Endodermal cell (in vitro differentiated cells): ENCODE data around the gene HNRNPH3. TPM values are rescaled to one million over a fixed set of nuclear protein-coding genes. Genes with fewer than 3 reads are reported as not detected.

Experiments
- DNase-seq: peaks from one replicate; pipeline ENCODE4 v3.0.0-alpha.2; 2017
- H3K27ac ChIP-seq: 2 replicates; pipeline ENCODE4 v1.5.1; 2013; ENCODE audit warnings: mild to moderate bottlenecking, low read depth, low read length, moderate library complexity
- H3K27me3 ChIP-seq: 2 replicates; pipeline ENCODE4 v1.6.1; 2013; ENCODE audit warnings: mild to moderate bottlenecking, low read length, moderate library complexity; ENCODE audit not compliant: insufficient read depth, control insufficient read depth, poor library complexity, severe bottlenecking
- H3K36me3 ChIP-seq: 2 replicates; pipeline ENCODE4 v1.7.0; 2013; ENCODE audit warnings: mild to moderate bottlenecking, low read length, moderate library complexity; ENCODE audit not compliant: control insufficient read depth, insufficient read depth
- H3K4me1 ChIP-seq: one replicate; pipeline ENCODE4 v1.7.0; 2013; ENCODE audit warnings: low read length; ENCODE audit not compliant: control insufficient read depth, insufficient read depth
- H3K4me3 ChIP-seq: 2 replicates; pipeline ENCODE4 v1.5.1; 2013; ENCODE audit warnings: mild to moderate bottlenecking, low read length, moderate library complexity
- H3K9ac ChIP-seq: 2 replicates; pipeline ENCODE4 v1.6.1; 2013; ENCODE audit warnings: mild to moderate bottlenecking, low read length, moderate library complexity; ENCODE audit not compliant: poor library complexity, severe bottlenecking; ENCODE audit errors: extremely low read depth
- H3K9me3 ChIP-seq: 2 replicates; pipeline ENCODE4 v1.6.1; 2013; ENCODE audit warnings: mild to moderate bottlenecking, low read length, moderate library complexity; ENCODE audit not compliant: control insufficient read depth
- H3K27ac Mint-ChIP-seq: 2 replicates; pipeline ENCODE4 v1.8.0; 2020; ENCODE audit warnings: mixed read lengths
- H3K27me3 Mint-ChIP-seq: 2 replicates; pipeline ENCODE4 v1.8.0; 2021; ENCODE audit warnings: mild to moderate bottlenecking, mixed read lengths; ENCODE audit not compliant: insufficient read depth
- H3K36me3 Mint-ChIP-seq: 2 replicates; pipeline ENCODE4 v1.8.0; 2020; ENCODE audit warnings: low read depth, mixed read lengths
- H3K4me1 Mint-ChIP-seq: 2 replicates; pipeline ENCODE4 v1.8.0; 2020; ENCODE audit warnings: mixed read lengths
- H3K4me3 Mint-ChIP-seq: 2 replicates; pipeline ENCODE4 v1.8.0; 2020; ENCODE audit warnings: mild to moderate bottlenecking, moderate library complexity, mixed read lengths
- H3K9me3 Mint-ChIP-seq: 2 replicates; pipeline ENCODE4 v1.8.0; 2020; ENCODE audit warnings: mild to moderate bottlenecking, mixed read lengths
- WGBS, 2 experiments: methylation state at CpG; one replicate each; pipeline versions ENCODE4 v1.1.5 to v1.1.7; 2013; ENCODE audit warnings: missing lambda C conversion rate in 2 of 2, mixed read lengths in 1 of 2; ENCODE audit not compliant: insufficient coverage in 1 of 2, insufficient read length in 1 of 2; 5-methylcytosine and 5-hydroxymethylcytosine counted together
- total RNA-seq, 2 donors: library from RNA; stranded (reverse); fragmentation: NEBNext Ultra II Directional in 1 of 2; extraction: Animal tissue kit (Norgen Biotek cat#: 25700) in 1 of 2; gene quantifications; 2 replicates in 1 of 2; 3 replicates in 1 of 2; pipeline ENCODE4 v1.2.1, GENCODE V29; 2021
- TF ChIP-seq, protein P1 (sequence below): fragments of 200-600 bp; sonication (generic); conservative IDR thresholded peaks from 2 replicates; pipeline ENCODE4 v1.5.0; 2021; ENCODE audit warnings: antibody characterized with exemption, mild to moderate bottlenecking

Gene HNRNPH3
- total RNA-seq, 2 donors from 2014 or later: 217 to 228 TPM

DNA sequence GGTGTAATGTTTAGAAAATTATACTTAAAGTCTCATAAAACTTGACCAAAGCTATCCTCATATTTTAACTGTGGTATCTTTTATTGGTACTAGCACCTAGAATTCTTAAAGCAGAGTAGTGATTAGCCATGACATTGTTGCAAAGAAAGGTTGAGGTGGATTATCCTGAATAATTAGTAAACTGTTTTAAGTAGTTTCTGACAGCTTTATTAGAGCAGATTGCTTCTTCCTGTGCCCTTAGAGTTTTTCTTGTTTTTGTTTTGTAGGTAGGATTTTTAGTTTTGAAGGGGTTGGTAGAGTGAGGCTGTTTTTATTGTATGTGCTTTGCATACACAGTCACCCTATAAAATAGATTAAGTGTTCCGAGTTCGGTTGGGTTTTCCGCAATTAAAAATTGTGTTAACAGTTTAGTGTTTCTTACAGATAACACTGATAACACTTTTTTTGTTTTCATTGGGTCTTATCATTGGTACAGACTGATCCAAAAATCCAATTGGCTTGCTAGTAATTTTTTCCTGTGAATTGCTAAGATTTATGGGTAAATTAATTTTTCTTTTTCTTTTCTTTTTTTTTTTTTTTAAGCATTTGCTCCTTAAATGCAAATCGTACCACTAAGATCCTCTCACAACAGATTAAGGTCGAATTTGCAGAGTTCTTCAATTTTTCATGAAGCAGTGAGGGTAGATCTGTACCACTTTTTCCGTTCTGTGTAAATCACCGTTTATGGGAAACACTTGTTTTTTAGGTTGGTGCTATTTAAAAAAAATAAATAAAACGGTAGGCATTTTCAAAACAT is 3.0 kb downstream of the HNRNPH3 start:
- H3K9me3 Mint-ChIP-seq: no peaks in the 10 kb centered on the region
- Histone ChIP-seq H3K9ac (peak overlapping the region; percentile 99), H3K27ac (no peak overlapping the region), H3K27me3 (no peaks in the 10 kb centered on the region), H3K4me3 (peak overlapping the region; percentile 100), H3K4me1 (no peaks in the 10 kb centered on the region), H3K36me3 (peaks cover 59% of the 10 kb centered on the region), H3K9me3 (no peaks in the 10 kb centered on the region)
- TF ChIP-seq, protein P1, sequence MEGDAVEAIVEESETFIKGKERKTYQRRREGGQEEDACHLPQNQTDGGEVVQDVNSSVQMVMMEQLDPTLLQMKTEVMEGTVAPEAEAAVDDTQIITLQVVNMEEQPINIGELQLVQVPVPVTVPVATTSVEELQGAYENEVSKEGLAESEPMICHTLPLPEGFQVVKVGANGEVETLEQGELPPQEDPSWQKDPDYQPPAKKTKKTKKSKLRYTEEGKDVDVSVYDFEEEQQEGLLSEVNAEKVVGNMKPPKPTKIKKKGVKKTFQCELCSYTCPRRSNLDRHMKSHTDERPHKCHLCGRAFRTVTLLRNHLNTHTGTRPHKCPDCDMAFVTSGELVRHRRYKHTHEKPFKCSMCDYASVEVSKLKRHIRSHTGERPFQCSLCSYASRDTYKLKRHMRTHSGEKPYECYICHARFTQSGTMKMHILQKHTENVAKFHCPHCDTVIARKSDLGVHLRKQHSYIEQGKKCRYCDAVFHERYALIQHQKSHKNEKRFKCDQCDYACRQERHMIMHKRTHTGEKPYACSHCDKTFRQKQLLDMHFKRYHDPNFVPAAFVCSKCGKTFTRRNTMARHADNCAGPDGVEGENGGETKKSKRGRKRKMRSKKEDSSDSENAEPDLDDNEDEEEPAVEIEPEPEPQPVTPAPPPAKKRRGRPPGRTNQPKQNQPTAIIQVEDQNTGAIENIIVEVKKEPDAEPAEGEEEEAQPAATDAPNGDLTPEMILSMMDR: no peak
- WGBS, 2 experiments: 40 to 47% methylated on average over 1 to 8 of the region's 8 CpGs
- H3K27me3 Mint-ChIP-seq: no peaks in the 10 kb centered on the region
- no peak for DNase-seq
- peaks cover 32% of the 10 kb centered on the region for H3K4me1 Mint-ChIP-seq
- H3K4me3 Mint-ChIP-seq: peak overlapping the region; percentile 99
- H3K27ac Mint-ChIP-seq: peak overlapping the region; percentile 67
- peaks cover 42% of the 10 kb centered on the region for H3K36me3 Mint-ChIP-seq

DNA sequence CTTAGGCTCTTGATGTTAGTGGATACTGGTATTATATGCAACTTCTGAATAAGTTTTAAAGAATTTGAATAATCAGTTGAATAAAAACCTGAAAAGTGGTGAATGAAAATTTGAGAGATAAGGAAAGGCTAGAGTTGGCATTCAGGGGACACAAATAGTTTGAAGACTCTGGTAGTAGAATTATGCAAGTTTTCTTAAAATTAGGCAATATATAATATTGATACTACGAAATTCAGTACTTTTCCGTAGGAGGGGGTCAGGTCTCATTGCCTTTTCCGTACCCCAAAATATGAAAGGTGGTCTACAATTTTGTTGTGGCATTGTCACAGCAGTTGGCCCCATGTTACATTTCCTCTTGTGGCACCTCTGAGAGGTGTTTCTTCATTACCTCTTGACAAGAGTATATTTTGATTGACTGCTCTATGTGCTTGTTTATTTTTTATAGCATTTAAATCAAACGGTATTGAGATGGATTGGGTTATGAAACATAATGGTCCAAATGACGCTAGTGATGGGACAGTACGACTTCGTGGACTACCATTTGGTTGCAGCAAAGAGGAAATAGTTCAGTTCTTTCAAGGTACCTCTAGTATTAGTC is 5.0 kb downstream of the HNRNPH3 start:
- DNase-seq: no peak
- Histone ChIP-seq H3K9me3 (no peaks in the 10 kb centered on the region), H3K27me3 (no peaks in the 10 kb centered on the region), H3K36me3 (peaks cover 79% of the 10 kb centered on the region), H3K4me3 (peak overlapping the region; percentile 100), H3K9ac (peak overlapping the region; percentile 3), H3K4me1 (no peaks in the 10 kb centered on the region), H3K27ac (no peak overlapping the region)
- 91 to 95% methylated on average over 6 to 7 of the region's 7 CpGs for WGBS, 2 experiments
- H3K27me3 Mint-ChIP-seq: no peaks in the 10 kb centered on the region
- TF ChIP-seq, protein P1: no peak
- peak overlapping the region; percentile 66 for H3K27ac Mint-ChIP-seq
- peak overlapping the region; percentile 99 for H3K4me3 Mint-ChIP-seq
- peaks cover 29% of the 10 kb centered on the region for H3K4me1 Mint-ChIP-seq
- peaks cover 61% of the 10 kb centered on the region for H3K36me3 Mint-ChIP-seq
- no peaks in the 10 kb centered on the region for H3K9me3 Mint-ChIP-seq

DNA sequence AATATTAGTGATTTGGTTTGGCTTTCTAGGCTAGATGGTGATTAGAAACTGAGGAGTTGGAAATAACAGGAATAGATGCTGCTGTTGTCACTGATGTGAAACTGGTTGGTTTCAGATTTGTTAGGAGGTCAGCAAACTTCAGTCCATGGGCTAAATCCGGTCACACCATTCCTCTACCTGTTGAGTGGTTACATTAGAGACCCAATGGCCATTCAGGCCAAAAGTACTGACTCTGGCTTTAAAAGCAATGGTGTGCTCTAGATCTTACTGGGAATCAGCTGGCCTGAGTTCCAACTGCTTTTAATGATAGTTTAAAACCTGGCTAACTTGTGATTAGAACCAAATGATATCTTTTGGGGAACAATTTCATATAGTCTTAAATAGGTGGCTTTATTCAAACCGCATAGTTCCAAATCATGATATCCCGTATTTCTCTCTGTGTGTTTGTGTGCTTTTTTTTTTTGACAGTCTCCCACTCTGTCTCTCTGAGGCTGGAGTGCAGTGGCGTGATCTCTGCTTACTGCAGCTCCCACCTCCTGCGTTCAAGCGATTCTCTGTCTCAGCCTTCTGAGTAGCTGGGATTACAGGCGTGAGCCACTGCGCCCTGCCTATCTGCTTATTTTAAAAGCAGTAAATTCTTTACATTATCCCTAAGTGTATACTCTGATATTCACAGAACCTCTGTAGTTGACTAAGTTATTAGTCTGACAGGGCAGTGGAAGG is 8.7 kb downstream of the HNRNPH3 start:
- WGBS, 2 experiments: 92 to 98% methylated on average over 5 to 8 of the region's 8 CpGs

More for the DNA sequence above, 8.7 kb downstream of the HNRNPH3 start:
- Mint-ChIP-seq H3K4me1 (peaks cover 19% of the 10 kb centered on the region), H3K27me3 (no peaks in the 10 kb centered on the region), H3K36me3 (peaks cover 76% of the 10 kb centered on the region), H3K9me3 (no peaks in the 10 kb centered on the region), H3K27ac (peak overlapping the region; percentile 35), H3K4me3 (no peak overlapping the region)
- no peaks in the 10 kb centered on the region for H3K4me1 ChIP-seq
- peaks cover 97% of the 10 kb centered on the region for H3K36me3 ChIP-seq
- DNase-seq: no peak
- no peak overlapping the region for H3K27ac ChIP-seq
- H3K9me3 ChIP-seq: no peaks in the 10 kb centered on the region
- no peak overlapping the region for H3K9ac ChIP-seq
- no peak overlapping the region for H3K4me3 ChIP-seq
- TF ChIP-seq, protein P1: no peak
- no peaks in the 10 kb centered on the region for H3K27me3 ChIP-seq
